Measurements from ENCODE around the gene TUBG1. TPM values are rescaled to one million over a fixed set of nuclear protein-coding genes. Genes with fewer than 3 reads are reported as not detected.
A peak's percentile ranks its signal among the peaks of the same experiment; 100 is the strongest.

Gene TUBG1
- polyA plus RNA-seq, 2 of the 4 experiments (the other 2 are of a cell fraction) = 73.3 to 156 TPM

DNA sequence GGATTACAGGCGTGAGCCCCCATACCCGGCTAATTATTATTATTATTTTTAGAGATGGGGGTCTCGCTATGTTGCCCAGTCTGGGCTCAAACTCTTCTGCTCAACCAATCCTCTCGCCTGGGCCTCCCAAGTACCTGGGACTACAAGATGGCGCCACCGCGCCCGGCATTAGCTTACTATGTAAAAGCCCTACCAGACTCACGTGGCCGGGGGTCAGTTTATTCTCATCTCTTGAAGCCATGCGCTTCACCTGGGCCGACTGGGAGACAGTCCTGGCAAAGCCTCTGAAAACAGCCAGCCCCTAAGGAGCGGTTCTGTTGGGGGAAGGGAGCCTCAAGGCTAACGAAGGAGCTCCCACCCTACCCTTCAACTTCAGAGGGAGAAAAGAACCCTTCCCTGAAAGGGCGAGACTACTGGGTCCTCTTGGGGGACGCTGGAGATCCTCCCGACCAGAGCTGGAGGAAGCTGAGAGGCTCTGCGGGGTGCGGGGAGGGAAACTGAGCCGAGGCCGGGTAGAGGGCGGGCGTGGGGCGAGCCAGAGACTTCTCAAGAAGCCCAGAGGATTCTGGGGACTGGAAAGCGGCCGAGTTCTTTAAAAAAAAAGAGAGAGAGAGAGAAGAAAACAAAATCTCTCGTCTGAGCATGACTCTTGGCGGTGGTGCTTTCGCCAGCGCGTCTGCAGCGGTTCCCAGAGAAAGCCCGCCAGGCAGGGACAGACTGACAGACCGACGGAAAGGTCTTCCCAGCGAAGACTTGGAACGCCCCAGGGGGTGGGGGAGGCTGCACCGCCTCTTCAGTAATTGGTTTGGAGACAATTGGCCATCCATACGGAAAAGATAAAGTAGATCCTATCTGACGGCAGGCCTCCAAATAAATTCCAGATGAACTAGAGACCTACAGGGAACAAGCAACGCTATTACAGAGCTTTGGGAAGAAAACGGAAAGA, 44.0 kb downstream of the TUBG1 start (continued):
- TF ChIP-seq RAD21 (conservative IDR thresholded peaks at IDR 0.05 in 1 of 2, IDR thresholded peaks at IDR 0.05 in 1 of 2) (no peak), JUNB (IDR thresholded peaks at IDR 0.05) (no peak), E2F6 (IDR thresholded peaks at IDR 0.05; ENCODE audit: borderline replicate concordance, low read depth) (no peak)

- H3K4me1 ChIP-seq = peaks cover 9% of the 10 kb centered on the region
- TF ChIP-seq KDM1A (IDR thresholded peaks at IDR 0.05; ENCODE audit: low read depth) = no peak
- no peak for TF ChIP-seq MAZ (IDR thresholded peaks at IDR 0.05; ENCODE audit: borderline replicate concordance, low read depth, low read length)
- H3K4me2 ChIP-seq = no peak overlapping the region
- CTCF ChIA-PET = interaction anchor here (0.7 to 2.1 kb wide), 5 partner anchors 21 to 136 kb away, joined by 3 to 4 read pairs (median 3); partner anchors contain the start of gene PLEKHH3
- no peak for ATAC-seq
- FAIRE-seq = no peak
- no peak overlapping the region for H3K4me3 ChIP-seq
- no peak for DNase-seq (ENCODE audit: low read depth in 1 of 2, low spot score in 1 of 2)
- POLR2A ChIA-PET = interaction anchor here (0.5 kb wide), 1 partner anchor 15 kb away, joined by 3 read pairs; no protein-coding TSS in a partner anchor
- H3K9me3 ChIP-seq = peaks cover 4% of the 10 kb centered on the region; the same call in 2 of the 3 replicates
- 91% methylated on average over 2 of the region's 2 CpGs for WGBS (ENCODE audit: missing lambda C conversion rate)
- H3K27ac ChIP-seq = no peak overlapping the region
Observed at GRCh38 chr17:42655528-42655927, 46.0 kb downstream of the TUBG1 start.

- WGBS (ENCODE audit: missing lambda C conversion rate) = 93% methylated on average over 9 of the region's 9 CpGs
- Histone ChIP-seq H3K9me3 (peaks cover 4% of the 10 kb centered on the region; the same call in 2 of the 3 replicates), H3K27ac (peak overlapping the region; percentile 85 to 94; a peak in 4 of 6 replicates), H3K4me2 (no peak overlapping the region; the same call in 2 of the 3 replicates), H3K4me1 (peaks cover 18% of the 10 kb centered on the region), H3K4me3 (no peak overlapping the region)
- POLR2A ChIA-PET = interaction anchor here (1.6 to 1.8 kb wide), 2 partner anchors 9 to 49 kb away, joined by 6 to 12 read pairs; partner anchors contain the start of genes RETREG3 and TUBG1
- DNase-seq (ENCODE audit: low read depth in 1 of 2, low spot score in 1 of 2) (no peak), FAIRE-seq (no peak), ATAC-seq (no peak)
- TF ChIP-seq ATOH8 (CRISPR knock-in tag; IDR thresholded peaks at IDR 0.05; ENCODE audit: low read depth) (peak; percentile 87; the same call in 1 of the 2 replicates), KDM5A (IDR thresholded peaks at IDR 0.05) (no peak), ZNF302 (CRISPR knock-in tag; IDR thresholded peaks at IDR 0.05) (0 out of 2 replicates have a peak, but pooled peaks have one; percentile 41), MAFK (IDR thresholded peaks at IDR 0.05; ENCODE audit: partially characterized antibody) (no peak), EP300 (IDR thresholded peaks at IDR 0.05) (no peak)
- CTCF ChIA-PET = interaction anchor here (1.0 to 7.9 kb wide), 7 partner anchors 10 to 98 kb away, joined by 3 to 46 read pairs (median 8); partner anchors contain the start of genes CCR10 and PSMC3IP
Observed at GRCh38 chr17:42657824-42658588, 48.5 kb downstream of the TUBG1 start.

- FAIRE-seq = peak; percentile 73
- TF ChIP-seq RAD21 (conservative IDR thresholded peaks at IDR 0.05 in 1 of 2, IDR thresholded peaks at IDR 0.05 in 1 of 2) (0 out of 5 replicates have a peak, but pooled peaks have one; percentile 3 to 21), PBX3 (IDR thresholded peaks at IDR 0.05) (no peak), MYC (IDR thresholded peaks at IDR 0.05; ENCODE audit: borderline replicate concordance, low read length) (no peak), POLR2A (IDR thresholded peaks at IDR 0.05; ENCODE audit: low read length) (peak; percentile 98), TP53 (CRISPR knock-in tag; IDR thresholded peaks at IDR 0.05) (no peak), E2F6 (IDR thresholded peaks at IDR 0.05; ENCODE audit: borderline replicate concordance, low read depth) (peak; percentile 79), MAX (IDR thresholded peaks at IDR 0.05) (peak; percentile 87), SMC3 (IDR thresholded peaks at IDR 0.05) (peak; percentile 16; the same call in 1 of the 3 replicates), JUN (IDR thresholded peaks at IDR 0.05) (peak; percentile 80 to 82), PHF8 (IDR thresholded peaks at IDR 0.05; ENCODE audit: borderline replicate concordance, low read depth) (peak; percentile 58), CHD2 (IDR thresholded peaks at IDR 0.05; ENCODE audit: low read length, partially characterized antibody) (peak; percentile 56)
- TF ChIP-seq, protein P1, sequence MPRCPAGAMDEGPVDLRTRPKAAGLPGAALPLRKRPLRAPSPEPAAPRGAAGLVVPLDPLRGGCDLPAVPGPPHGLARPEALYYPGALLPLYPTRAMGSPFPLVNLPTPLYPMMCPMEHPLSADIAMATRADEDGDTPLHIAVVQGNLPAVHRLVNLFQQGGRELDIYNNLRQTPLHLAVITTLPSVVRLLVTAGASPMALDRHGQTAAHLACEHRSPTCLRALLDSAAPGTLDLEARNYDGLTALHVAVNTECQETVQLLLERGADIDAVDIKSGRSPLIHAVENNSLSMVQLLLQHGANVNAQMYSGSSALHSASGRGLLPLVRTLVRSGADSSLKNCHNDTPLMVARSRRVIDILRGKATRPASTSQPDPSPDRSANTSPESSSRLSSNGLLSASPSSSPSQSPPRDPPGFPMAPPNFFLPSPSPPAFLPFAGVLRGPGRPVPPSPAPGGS (IDR thresholded peaks at IDR 0.05) = peak; percentile 65; the same call in 1 of the 3 replicates
Observed at GRCh38 chr17:42659079-42659931, 49.8 kb downstream of the TUBG1 start, which contains the start of gene TUBG2. TSS of gene TUBG2 (plus strand) at chr17:42659284. CDS start at chr17:42659504, 220 bp downstream.

More at GRCh38 chr17:42659079-42659931, 49.8 kb downstream of the TUBG1 start, which contains the start of gene TUBG2:
- Histone ChIP-seq H3K4me2 (peak within 1 kb of the TSS; percentile 86), H3K4me1 (peaks cover 18% of the 10 kb centered on the region), H3K27ac (peak within 1 kb of the TSS; percentile 85 to 94), H3K4me3 (peak within 1 kb of the TSS; percentile 67), H3K9me3 (peaks cover 4% of the 10 kb centered on the region; the same call in 2 of the 3 replicates)
- peak; percentile 94 to 99 for DNase-seq (ENCODE audit: low read depth in 1 of 2, low spot score in 1 of 2)
- ATAC-seq = peak; percentile 89 to 95
- ChIA-PET CTCF (interaction anchor here (0.7 to 7.9 kb wide), 12 partner anchors 8 to 188 kb away, joined by 3 to 46 read pairs (median 7); partner anchors contain the start of genes CCR10, PLEKHH3 and PSMC3IP), POLR2A (interaction anchor here (0.8 to 1.8 kb wide), 9 partner anchors 8 to 236 kb away, joined by 3 to 15 read pairs (median 6); partner anchors contain the start of genes BECN1, CAVIN1, PLEKHH3 and RETREG3)
- 7% methylated on average over 52 of the region's 59 CpGs for WGBS (ENCODE audit: missing lambda C conversion rate)

Data from A549 (cell line).